NCI-H1417 treated with DMSO at 0.1 percent for 48 hours (cell line): ENCODE data around the gene DCUN1D4.

ENCODE experiments used
- DNase-seq: peaks from one replicate; lab custom pipeline; 2025; lab: John Stamatoyannopoulos, UW

DCUN1D4 gene

DNA sequence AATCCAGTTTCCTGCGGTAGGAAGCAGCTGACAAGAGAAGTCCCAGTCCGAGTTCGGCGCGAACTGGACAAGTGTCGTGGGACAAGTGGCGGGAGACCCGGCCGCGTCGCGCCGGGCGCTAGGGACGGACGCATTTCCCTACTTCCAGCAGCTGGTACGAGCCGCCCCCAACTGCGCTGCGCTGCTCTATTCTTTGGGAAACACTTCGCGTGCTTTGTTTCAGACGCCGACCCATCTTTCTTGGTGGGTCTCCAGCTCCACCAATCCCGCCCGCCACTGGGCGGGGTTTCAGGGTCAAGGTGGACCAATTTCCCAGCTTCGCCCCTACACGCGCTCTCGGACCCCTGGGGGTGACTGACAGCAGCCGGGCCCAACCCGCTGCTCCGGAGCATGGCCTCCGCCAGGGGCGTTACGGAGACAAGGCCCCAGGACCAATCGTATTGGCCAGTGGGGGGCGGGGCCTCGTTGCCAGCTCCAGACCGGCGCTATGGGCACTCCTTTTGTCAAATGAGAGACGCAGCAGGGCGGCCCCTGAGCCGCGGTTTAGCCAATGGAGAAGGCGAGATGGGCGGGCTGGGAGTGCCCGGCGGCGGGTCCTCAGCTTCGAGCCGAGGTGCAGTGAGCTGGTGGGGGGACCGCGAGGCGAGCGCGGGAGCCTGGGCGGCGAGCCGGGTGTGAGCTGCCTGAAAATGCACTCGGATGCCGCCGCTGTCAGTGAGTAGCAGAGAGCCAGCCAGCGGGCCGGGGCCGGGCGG lies at the start of gene DCUN1D4:
TSS of gene DCUN1D4 (plus strand) at position 600 of the 755 bp plus-strand sequence. CDS start at position 690, 90 bp downstream.
- DNase-seq = peak; percentile 95

DNA sequence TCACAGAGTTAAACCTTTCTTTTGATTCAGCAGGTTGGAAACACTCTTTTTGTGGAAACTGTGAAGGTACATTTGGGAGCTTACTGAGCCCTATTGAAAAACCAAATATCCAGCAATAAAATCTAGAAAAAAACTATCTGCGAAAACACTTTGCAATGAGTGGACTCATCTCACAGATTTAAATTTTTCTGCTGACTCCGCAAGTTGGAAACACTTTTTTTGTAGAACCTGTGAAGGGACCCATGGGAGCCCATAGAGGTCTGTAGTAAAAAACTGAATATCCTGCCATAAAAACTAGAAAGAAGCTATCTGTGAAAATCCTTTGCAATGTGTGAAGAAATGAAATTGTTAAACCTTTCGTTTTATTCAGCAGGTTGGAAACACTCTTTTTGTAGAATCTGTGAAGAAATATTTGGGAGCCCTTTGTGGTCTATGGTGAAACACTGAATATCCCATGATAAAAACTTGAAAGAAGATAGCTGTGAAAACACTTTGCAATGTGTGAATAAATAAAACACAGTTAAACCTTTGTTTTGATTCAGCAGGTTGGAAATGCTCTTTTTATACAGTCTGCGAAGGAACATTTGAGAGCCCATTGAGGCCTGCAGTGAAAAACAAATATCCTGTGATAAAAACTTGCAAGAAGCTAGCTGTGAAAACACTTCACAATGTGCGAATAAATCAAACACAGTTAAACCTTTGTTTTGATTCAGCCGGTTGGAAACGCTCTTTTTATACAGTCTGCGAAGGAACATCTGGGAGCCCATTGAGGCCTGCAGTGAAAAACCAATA lies 22.3 kb upstream of the DCUN1D4 start:
- no peak for DNase-seq

DNA sequence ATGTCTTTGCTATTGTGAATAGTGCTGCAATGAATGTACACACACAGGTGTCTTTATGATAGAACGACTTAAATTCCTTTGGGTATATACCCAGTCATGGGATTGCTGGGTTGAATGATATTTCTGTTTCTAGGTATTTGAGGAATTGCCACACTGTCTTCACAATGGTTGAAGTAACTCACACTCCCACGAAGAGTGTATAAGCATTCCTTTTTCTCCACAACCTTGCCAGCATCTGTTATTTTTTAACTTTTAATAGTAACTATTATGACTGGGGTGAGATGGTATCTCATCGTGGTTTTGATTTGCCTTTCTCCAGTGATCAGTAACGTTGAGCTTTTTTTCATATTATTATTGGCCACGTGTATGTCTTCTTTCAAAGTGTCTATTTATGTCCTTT lies 17.6 kb upstream of the DCUN1D4 start:
- no peak for DNase-seq

DNA sequence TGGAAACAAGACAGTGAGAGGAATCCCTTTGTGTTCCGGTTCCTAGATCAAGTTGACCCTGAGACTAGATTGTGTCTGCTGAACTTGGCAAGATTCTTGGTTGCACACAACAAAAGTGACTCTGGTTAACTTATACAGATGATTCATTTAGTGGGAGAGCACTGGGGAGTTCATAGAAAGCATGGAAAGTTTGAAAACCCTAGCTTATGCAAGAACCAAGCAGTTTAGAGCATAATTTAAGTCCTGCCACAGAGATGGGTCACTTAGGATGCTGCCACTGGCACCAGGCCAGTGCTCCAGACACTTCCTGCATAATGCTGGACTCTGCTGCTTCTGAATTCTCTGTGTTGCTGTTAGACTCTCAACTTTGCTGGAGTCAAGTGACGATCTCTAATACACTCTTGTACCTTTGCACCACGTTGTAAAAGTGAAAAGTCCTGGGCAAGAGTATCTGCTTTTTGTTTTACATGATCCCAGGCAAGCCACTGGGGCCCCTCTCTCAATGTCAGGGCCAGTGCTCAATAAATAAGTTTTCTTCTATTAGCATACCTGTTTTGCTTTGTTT lies 12.7 kb upstream of the DCUN1D4 start:
- no peak for DNase-seq

DNA sequence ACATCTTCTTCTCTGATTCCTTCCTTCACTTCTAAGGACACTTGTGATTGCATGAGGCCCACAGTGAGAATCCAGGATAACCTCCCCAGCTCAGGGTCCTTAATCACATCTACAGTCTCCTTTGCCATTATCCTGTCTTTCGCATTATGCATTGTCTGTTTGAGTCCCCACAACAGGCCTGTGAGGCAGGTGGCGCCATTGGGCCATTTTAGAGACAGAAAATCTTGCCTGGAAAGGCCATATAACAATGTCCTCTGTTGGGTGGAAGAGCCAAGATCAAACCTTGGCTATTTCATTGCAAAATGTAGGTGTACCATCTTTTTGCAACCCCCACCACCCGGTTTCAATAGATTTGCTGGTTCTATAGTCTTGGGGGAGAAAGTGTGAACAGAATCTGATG lies 11.8 kb upstream of the DCUN1D4 start:
- no peak for DNase-seq

DNA sequence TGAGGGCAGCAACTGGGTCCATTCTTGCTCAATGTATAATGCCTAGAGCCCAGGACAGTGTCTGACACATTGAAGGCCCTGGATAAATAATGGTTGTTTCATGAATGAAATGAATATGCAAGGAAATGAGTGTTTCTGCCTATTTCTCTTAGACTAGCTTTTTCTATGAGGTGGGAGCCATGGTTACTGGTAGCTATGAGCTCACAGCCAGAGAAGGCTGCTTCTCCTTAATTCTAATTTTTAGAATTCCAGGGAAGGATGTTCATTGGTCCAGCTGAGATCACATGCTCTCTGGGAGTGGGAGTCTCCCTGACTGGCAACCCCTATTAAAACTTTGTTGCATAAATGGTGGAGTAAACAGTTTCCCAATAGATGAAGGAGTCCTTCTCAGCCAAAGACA lies 9.7 kb upstream of the DCUN1D4 start:
- no peak for DNase-seq

DNA sequence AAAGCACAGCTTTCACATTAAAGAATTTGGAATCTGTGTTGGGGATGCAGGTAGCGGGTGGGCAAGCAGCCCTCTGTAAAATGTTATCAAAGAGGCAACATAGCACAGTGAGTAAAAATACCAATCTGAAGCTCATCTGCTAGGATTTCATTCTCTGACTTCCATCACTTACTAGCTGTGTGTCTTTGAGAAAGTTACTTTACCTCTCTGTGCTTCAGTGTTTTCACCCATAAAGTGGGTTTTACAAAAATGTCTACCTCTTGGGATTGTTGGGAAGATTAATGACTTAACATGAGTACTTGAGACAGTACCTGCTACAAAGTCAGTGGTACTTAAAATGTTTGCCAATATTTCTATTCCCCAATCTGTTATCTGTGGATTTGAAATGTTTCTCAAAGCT lies 7.9 kb upstream of the DCUN1D4 start:
- DNase-seq = no peak

DNA sequence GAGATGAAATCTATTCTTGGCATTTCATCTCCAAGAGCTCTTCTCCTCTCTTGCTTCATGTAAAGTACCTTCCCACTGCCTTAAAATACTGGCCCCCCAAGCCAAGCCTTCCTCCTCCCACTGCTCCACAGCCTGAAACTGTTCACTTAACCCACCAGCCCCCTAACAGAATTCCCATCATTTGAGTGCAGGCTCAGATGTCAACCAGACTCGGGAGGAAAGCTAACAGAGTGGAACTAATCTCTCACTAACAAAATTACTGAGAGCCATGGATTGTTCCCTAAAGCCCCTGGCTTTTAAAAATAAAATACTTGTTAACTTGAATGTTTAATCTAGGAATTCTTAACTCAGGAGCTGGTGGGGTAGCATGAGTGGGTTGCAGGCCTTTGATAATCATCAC lies 7.1 kb upstream of the DCUN1D4 start:
- DNase-seq = no peak

DNA sequence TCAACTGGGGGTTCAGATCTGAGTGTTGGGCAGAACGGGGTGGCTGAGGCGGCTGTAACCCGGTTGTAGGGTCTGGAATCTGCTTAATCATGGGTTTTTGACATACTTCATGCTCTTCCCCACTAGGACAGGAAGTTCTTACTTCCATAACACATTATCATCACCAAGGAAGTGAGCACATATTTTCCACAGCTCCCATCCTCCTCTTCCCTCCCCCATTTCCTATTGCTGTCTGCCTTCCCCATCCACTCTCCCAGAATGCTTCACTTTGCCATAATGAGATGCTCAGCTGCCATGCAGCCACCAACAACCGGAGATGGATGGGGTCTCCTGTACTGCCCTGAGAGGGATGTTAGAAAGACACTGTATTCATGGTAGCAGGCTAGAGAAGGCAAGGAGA lies 6.4 kb upstream of the DCUN1D4 start:
- DNase-seq = no peak

DNA sequence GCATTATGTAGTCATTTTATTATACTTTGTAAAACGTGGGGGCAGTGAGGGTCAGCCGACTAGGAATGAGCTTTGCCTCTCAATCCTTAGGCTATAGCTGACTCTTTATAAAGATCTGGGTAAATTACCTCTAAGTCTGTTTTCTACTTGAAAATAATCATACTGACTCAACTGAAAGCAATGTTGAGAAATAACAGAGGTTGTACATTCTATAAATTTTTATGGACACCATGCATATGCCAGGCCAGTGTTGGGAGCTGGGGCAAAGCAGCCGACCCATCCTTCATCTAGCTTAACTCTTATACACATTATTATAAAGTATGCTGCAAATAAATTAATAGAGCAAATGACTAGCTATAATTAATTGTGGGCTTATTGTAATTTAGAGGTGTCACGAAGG lies 2.2 kb upstream of the DCUN1D4 start:
- DNase-seq = no peak

DNA sequence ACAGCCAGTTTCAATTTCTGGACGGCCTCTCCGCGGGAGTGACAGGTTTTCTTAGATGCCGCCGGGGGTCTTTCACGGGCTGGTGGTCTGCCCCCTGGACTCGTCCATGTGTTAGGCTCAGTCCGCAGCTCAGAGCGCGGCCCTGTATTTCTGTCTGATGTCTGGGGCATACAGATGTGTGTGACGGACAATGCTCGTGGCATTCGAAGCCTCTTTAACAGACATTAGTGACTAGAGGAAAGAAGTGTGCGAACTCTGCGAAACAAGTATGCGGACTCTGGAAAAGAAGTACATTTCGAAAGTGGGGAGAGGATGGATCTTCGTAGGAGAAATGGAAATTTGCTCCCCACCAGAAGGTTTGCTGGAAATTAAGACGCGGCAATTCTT lies 793 bp upstream of the DCUN1D4 start:
- no peak for DNase-seq

DNA sequence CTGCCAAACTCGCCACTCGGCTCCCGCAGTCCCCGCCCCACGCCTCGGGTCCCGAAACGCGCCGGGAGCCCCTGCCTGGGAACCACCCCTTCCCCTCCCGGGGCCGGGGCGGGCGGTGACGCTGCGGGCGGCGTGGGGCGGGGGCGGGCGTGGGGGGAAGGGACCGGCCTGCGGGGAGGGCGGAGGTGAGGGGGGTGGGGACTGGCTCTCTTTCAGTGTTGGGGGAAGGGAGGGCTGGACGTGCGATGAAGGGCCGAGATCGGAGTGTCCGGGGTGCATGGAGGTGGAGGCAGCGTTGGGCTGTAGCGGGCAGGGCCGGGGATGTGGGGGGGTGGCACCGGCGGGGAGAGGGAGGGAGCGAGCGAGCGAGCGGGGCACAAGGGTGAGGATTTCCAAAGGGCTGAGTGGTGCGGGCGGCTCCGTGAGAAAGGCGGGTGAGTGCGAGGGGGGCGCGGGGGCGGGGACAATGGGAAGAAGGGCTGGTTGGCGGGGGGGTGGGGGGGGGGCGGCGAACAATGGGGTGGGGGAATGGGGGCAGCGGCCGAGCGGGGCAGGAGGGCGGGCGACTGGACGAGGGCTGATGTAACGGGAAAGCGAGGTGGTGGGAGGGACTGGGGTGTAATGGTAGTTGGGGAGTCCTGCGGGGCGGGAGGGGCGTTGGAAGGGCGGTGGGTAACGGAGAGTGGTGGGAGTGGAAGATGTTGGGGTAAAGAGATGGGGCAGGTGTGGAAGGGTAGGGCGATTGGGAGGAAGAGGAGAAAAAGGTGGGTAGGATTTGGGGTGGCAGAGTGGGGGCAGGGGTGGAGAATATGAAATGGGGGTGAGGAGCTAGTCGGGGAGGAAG lies 578 bp downstream of the DCUN1D4 start:
- no peak for DNase-seq

DNA sequence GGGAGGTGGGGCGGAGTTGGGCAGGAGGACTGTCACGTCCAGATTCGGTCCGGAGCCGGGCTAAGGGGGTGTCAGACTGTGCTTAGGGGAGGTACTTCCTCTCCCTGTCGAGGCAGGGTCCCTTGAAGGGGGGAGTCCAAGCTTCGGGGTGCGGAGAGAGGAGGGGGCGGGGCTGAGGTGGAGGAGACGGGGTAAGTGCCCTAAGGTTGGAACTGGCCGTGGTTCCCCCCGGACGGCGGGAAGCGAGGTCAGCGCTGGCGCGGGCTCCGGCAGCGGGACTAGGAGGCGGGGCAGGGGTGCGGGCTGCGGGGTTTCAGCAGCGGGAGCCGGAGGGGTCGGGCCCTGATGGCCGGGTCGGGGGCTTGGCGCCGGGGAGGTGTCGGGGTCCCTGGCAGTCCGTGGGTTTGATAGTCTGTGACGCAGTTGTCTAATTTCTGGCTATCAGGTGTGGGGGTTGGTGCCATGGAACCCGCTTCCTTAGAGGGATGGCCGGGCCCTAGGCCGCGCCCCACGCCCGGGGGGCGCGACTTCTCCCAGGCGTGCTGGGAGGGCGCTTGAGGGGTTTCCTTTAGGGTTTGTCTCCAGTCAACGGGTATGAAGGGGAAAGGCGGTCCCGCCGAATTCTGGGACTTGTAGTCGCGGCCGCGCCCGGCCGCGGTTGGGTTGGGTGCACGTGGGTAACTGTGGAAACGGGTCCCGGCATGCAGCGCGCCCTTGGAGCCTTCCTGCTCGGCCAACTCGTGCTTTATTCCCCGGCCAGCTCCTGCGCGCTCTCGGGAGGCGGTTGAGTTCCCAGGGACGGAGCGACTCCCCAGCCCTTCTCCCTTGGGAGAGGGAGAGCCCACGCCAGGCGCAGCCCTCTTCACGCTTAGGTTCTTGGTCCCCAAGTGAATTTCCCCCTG lies 1.5 kb downstream of the DCUN1D4 start:
- peak; percentile 52 for DNase-seq

DNA sequence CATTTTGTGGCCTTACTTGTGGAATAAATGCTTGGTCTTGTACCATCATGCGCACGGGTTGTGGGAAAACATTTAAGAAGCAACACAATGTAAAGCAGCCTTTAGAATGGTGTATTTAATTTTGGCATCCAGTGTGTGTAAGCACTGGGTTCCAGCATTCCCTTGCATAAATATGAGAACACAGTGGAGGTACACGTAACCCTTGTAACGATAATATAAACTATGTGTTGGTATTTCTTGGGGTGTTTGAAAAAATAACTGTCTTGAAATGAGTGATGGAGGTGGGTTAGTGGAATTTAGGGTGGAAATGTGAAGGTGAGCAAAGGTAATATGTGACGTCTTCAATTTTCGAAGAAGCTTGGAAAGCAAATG lies 2.1 kb downstream of the DCUN1D4 start:
- no peak for DNase-seq

DNA sequence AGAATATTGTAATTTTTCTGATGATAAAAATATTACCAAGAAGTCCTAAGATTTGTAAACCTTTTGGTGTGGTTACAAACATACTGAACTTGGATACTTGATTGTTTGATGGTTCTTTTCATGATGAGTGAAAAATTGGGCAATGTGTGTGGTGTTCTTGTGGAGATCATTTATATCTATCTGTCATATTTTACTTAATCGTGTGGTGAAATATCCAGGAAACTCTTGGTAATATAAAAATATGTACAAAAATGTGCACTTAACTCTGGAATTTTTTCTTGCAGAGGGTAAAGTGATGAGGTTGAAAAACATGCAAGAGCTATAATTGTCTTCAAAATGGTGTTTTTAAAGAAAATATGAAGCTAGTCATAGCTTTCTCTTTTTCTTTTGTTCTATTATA lies 2.8 kb downstream of the DCUN1D4 start:
- DNase-seq = no peak

DNA sequence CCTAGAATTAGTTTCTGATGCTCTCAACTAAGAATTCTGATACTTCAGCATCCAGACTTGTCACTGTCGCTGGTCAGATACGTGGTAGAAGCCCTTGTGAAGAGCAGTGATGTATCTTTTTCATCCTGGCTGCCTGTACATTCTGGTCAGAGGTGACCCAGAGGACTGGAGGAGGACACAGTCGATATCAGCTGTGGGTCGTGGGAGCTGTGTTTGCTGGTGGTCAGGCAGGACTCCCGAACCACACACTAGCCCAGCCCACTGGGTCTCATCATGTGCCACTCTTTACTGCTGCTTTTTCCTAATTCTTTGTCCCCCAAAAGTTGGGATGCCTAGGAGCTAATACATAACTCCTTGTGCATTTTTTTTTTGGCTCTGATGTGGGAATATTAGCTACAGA lies 6.5 kb downstream of the DCUN1D4 start:
- no peak for DNase-seq

DNA sequence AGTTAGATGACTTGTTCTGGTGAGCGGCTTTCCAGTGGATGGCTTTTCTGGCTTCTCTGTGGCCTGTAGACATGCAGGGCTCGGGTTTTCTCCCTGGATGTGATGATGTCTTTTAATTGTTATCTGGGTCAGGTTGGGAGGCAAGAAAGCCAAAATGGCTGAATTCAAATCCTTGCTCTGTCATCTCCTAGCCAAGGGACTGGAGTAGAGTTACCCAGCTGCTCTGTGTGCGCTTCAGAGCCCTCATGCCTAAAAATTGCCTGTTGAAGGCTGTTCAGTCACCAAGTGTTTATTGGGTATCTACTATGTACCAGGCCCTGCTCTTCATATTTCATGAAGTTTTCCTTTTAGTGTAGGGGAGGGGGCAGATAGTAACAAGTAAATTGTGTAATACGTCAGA lies 7.3 kb downstream of the DCUN1D4 start:
- DNase-seq = no peak

DNA sequence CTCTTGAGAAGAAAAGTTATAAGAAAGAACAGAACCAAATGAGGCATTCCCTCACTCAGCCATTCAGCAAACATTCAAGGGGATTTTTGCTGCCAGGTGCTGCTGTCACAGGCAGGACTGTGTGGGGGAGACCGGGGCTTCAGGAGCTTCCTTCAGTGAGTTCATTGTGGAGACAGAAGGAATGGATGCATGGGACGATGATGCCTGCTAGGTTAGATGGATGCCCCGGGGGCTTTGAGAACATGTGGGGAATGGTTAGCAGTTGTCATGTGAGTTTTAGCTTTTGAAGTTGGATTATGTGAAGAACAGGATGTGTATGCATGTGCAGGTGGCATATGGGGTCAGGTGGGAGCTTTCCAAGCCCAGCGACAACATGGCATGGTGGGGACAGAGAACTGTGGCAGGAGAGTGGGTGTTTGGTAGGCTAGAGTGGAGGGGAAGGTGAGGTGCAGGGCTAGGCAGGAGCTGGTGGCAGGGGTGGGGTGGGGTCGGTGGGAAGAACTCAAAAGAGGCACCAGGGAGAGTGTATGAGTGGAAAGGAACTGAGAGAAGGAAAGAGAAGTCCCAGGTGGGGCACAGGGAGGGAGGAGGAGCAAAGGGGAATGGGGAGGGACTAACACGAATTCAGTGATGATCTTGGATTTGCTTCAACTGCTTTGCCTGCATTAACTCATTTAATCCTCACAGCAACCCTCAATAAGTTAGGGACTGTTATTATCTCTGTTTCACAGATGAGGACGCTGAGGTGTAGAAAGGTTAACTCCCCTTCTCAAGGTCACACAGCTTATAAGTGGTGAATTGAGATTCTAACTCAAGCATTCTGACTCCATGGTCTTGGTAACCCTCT lies 8.4 kb downstream of the DCUN1D4 start:
- DNase-seq = no peak

DNA sequence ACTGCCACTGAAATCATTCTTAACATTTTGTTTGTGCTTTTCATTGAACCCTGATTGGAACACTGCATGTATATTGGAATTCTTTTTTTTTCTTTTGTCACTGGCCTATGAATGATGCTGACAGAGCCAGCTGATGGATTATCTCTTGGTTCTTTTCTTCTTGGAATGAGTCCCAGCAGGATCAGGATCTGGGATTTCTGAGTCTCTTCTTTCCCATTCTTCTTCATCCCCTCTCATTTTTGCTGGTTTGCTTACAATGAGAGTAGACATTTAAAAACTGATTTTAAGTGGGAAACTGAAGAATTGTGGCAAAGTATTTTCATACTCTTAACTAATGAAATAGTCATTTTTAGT lies 9.0 kb downstream of the DCUN1D4 start:
- DNase-seq = no peak

DNA sequence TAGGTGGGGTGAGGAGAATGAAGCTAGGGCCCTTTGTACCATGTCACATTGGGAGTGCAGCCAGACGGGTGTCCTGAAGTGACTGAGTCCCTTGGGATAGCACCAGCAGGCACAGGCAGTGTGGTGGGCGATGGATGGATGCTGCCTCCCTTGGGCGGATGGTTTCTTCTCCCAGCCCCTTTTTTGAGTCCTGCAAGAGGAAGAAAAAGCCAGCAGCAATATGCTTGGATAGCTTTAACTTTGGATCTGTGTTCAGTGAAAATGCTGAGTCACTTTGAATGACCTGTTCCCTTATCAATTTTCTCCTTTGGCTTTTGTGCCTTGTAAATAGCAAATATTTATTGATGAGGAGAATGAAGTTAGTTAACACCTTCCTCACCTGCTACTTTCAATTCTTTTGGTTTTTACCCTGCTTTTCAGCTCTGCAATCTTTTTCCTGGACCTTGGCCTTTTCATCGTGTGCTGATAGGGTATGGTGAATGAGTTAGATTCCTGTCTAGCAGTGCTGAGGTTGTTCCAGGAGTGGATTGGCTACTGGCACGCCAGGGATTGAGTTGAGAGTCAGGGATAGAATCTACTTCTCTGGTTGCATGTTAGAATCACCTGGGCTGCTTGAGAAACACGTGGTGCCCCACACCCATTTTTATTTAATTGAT lies 10.2 kb downstream of the DCUN1D4 start:
- no peak for DNase-seq
